Measurements from ENCODE around the gene HOXC4. TPM values are rescaled to one million over a fixed set of nuclear protein-coding genes. Genes with fewer than 3 reads are reported as not detected.
A peak's percentile ranks its signal among the peaks of the same experiment; 100 is the strongest.

Gene HOXC4
- total and polyA plus RNA-seq, 12 donors = 0.78 to 7.4 (median 2.9) TPM

- Histone ChIP-seq H3K27me3 (no peaks in the 10 kb centered on the region), H3K27ac (peak overlapping the region in 2 of 5 donors; percentile 72 to 87), H3K4me3 (peak overlapping the region in 1 of 4 donors; percentile 53), H3K36me3 (replicated peaks in 1 of 2) (no peaks in the 10 kb centered on the region), H3K9me3 (replicated peaks in 1 of 3) (no peaks in the 10 kb centered on the region), H3K4me1 (replicated peaks in 1 of 2) (peaks cover 3 to 8% of the 10 kb centered on the region in 2 donors)
- WGBS, 4 donors = 50 to 60% (median 53%) methylated on average over 17 of the region's 17 CpGs
- DNase-seq = no peak
- TF ChIP-seq CTCF (IDR thresholded peaks at IDR 0.05) (no peak), POLR2A (IDR thresholded peaks at IDR 0.05) (no peak)
- intact Hi-C loops (cut with DNase I) = no loop called here
These were observed 42.5 kb upstream of the HOXC4 start for GRCh38 chr12:54010972-54011664.

- DNase-seq = no peak
- 64 to 71% (median 68%) methylated on average over 14 of the region's 14 CpGs for WGBS, 4 donors
These were observed 41.7 kb upstream of the HOXC4 start for GRCh38 chr12:54011665-54012532.

GRCh38 chr12:54012631-54013409 is 40.8 kb upstream of the HOXC4 start:
- no peak for TF ChIP-seq CTCF (IDR thresholded peaks at IDR 0.05)
- no peak for TF ChIP-seq POLR2A (IDR thresholded peaks at IDR 0.05)
- H3K4me3 ChIP-seq = no peak overlapping the region
- H3K36me3 ChIP-seq (replicated peaks in 1 of 2) = no peaks in the 10 kb centered on the region
- intact Hi-C loops (cut with DNase I) = no loop called here
- peak overlapping the region in 3 of 5 donors; percentile 0 to 60 (median 30) for H3K27ac ChIP-seq
- H3K27me3 ChIP-seq = no peaks in the 10 kb centered on the region
- DNase-seq = no peak
- peaks cover 0 to 8% of the 10 kb centered on the region in 2 donors for H3K4me1 ChIP-seq (replicated peaks in 1 of 2)
- WGBS, 4 donors = 58 to 83% (median 66%) methylated on average over 6 of the region's 6 CpGs
- no peaks in the 10 kb centered on the region for H3K9me3 ChIP-seq (replicated peaks in 1 of 3)

More at GRCh38 chr12:54011665-54012532, 41.7 kb upstream of the HOXC4 start:
- H3K27ac ChIP-seq = peak overlapping the region in 1 of 5 donors; percentile 21
- intact Hi-C loops (cut with DNase I) = no loop called here
- peak overlapping the region in 1 of 4 donors; percentile 53 for H3K4me3 ChIP-seq
- peaks cover 3 to 8% of the 10 kb centered on the region in 2 donors for H3K4me1 ChIP-seq (replicated peaks in 1 of 2)
- no peak for TF ChIP-seq CTCF (IDR thresholded peaks at IDR 0.05)
- TF ChIP-seq POLR2A (IDR thresholded peaks at IDR 0.05) = no peak
- no peaks in the 10 kb centered on the region for H3K36me3 ChIP-seq (replicated peaks in 1 of 2)
- no peaks in the 10 kb centered on the region for H3K27me3 ChIP-seq
- no peaks in the 10 kb centered on the region for H3K9me3 ChIP-seq (replicated peaks in 1 of 3)
